GM12873 (cell line): ENCODE results near the gene ZNF263.

Experiments used
- CTCF ChIP-seq: IDR thresholded peaks from 2 replicates; pipeline ENCODE4 v1.5.1; 2012; ENCODE audit warnings: low read depth, mild to moderate bottlenecking, moderate library complexity, low read length, control low read depth; ENCODE audit not compliant: insufficient read depth; ENCODE audit errors: missing control alignments

The ZNF263 gene

DNA sequence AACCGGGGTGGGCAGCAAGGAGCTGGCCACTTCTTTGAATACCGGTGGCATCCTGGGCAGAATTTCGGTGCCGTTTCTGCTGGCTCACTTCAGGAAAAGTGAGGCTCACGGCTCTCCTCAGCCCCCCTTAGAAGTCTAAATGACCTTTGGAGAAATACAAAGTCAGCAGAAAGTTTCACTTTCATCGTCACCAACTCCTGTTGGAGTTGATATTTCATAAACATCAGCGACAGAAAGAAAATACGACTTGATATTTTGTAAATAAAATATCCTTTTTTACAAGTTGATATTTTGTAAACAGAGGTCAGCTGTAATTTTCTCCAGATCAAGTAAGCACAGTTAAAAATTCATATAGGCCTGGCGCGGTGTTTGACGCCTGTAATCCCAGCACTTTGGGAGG, 22.8 kb downstream of the ZNF263 start:
- TF ChIP-seq CTCF, result no peak

DNA sequence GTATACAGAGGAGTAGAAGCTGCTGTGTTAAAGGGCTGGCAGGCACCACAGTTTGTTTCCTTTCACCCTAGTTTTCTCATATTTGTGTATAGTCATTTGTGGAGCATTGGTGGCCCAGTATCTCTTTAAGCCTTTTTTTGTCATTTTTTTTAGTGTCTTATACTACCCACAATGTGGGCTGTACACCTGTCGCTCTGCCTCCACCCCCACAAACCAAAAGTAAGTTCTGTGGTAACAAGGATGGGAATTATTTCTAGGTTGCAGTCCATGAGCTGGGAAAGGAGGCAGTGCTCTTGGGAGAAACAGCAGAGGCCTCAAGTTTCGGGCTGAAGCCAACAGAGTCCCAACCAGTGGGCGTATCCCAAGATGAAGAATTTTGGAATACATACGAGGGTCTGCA, 28.2 kb downstream of the ZNF263 start:
- no peak for TF ChIP-seq CTCF

DNA sequence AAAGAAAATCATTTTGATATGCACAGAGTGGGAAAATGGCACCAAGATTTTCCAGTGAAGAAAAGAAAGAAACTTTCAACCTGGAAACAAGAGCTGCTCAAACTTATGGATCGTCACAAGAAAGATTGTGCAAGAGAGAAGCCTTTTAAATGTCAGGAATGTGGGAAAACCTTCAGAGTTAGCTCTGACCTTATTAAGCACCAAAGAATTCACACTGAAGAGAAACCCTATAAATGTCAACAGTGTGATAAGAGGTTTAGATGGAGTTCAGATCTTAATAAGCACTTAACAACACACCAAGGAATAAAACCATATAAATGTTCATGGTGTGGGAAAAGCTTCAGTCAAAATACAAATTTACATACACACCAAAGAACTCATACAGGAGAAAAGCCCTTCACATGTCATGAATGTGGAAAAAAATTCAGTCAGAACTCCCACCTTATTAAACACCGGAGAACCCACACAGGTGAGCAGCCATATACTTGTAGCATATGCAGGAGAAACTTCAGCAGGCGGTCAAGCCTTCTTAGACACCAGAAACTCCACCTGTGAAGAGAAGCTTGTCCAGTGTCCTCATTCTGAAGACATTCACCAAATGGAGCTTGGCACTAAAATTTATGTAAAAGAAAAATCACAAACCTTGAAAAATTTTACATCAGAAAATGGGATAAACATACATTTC, 34.2 kb downstream of the ZNF263 start:
- TF ChIP-seq CTCF, result no peak

- TF ChIP-seq CTCF, result no peak
Observed at GRCh38 chr16:3321816-3322215, 38.5 kb downstream of the ZNF263 start.

GRCh38 chr16:3327514-3327913, 44.2 kb downstream of the ZNF263 start:
- TF ChIP-seq CTCF, result no peak

DNA sequence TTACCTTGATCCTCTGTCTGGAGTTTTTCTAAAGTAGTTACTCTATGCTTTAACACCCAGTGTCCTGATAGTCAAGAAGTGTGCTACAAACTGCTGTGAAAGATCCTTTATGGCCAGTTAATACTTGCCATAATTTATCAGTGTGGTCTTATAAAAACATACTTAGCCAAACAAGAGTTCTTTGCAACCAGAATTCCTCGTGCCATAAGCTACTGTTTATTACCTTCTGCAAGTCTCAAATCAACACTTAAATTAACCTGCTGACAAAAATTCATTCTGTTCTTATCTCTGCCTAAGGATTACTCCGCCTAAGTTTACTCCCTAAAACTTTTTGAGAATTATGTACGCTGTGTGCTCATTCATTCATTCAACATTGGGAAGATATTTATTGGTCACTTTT, 44.8 kb downstream of the ZNF263 start:
- TF ChIP-seq CTCF, result no peak

DNA sequence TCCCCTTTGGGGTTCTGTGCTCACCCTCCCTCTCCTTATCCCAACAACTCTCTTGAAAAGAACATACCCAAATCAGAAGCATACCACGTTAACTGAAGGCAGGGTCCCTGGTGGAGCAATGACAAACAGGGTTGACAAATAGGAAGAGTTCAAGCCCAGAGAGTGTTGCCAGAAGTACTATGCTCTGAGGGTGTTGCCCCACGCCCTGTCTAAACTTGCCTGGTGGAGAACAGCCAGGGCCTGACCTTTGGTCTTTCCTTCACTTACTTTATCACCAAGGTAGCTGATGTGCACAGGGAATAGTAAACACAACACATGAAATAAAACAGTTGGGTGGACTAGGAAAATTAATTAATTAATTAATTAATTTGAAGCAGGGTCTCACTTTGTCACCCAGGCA, 45.4 kb downstream of the ZNF263 start:
- no peak for TF ChIP-seq CTCF
